ENCODE data around the gene SLC28A3.

Gene SLC28A3

DNA sequence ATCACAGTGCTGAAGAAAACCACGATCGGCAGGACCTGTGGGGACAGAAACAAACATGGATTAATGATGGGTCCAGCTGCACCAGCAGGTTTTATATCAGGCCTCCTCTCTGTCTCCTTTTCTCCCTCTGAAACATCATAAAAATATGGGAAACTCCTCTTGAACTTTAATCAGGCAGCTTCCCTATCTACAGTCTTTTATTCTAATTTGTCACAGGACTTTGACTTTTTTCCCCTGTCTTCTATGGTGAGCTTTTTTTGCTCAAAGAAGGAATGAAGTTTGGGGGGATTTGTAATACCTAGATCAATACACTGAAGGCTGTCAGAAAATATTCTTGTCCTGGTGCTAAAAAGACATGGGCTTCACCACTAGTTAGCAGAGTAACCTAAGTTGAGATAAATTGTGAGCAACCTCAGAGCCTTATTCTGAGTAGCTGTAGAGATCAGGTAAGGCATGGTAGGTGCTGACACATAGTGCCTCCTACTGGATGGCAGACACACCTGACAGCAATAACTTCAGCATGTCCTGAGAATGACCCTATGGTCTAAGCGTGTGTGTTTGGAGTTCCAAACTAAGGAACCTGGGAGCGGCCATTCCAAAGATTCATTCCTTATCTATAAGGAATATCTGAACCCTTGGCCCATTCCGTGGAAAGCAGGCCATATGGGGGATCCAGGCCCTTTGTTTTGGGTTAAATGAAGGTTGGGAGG is 46.2 kb downstream of the SLC28A3 start:
- DNase-seq: no peak

DNA sequence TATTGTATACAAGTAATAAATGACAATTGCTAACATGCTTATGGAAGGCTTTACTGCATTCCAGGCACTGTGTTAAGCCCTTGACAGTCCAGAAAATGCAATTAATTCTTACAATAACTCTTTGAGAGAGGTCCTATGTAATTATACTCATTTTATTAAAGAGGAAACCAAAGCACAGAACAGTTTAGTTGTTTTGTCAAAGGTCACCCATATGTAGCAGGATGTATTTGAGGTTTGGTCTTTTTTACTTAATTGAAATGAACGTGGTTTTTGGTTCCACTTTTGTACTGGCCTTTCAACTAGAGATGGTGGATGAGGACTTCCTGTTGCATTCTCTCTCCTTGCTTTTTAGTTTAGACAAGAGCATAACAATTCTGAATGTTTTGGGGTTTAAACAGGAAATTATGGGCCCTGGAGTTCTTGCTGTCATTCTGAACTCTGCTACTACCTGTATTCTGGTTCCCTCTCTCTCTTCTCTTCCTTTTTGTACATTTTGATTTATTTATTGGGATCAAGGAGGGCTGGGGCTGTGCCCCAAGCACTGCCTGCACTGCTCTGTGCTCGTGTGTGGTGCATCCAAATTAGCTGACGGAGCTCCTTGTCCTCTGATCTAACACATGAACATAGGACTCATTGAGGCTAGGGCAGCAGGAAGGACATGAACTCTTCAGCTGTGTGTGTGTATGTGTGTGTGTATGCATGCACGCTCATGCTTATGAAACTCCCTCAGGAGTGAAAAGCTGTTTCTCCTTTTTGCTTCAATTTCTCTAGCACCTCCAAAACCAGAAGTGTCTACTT is 47.4 kb downstream of the SLC28A3 start:
- DNase-seq: no peak

DNA sequence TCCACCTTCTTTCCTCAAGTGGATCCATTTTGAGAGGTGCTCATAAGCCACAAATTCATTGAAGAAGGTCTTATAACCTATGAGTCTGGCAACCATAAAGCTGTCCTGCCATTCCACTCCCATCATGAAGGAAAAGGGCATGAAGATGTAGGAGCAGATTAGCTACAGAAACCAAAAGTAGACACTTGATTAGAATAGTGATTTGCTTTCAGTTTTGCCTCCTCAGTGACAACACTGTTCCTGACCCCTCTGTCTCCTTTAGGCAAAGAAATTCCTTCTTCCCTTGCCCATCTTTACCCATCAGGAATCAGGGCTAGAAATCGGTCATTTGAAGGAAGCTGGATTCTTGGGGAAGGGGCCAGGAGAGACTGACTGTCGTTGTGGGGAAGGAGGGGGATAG is 55.2 kb downstream of the SLC28A3 start:
- DNase-seq: no peak

DNA sequence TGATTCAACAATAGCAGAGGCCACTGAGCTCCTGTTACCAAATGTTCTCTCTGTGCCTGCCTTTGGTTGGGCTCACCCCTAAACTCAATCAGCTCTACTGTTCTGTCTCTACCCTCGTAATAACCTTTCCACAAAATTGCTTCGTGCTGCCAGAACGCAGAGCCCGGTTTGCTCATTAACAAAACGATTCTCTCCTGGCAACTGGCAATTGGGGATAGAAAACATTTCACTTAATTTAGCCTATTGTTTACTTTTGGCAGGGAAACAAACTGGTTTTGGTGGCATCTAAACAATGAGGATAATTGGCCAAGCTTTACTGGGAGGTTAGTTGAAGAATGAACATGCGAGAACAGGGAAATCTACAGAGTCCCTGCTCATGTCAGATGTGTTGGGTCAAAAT is 56.6 kb downstream of the SLC28A3 start:
- no peak for DNase-seq

DNA sequence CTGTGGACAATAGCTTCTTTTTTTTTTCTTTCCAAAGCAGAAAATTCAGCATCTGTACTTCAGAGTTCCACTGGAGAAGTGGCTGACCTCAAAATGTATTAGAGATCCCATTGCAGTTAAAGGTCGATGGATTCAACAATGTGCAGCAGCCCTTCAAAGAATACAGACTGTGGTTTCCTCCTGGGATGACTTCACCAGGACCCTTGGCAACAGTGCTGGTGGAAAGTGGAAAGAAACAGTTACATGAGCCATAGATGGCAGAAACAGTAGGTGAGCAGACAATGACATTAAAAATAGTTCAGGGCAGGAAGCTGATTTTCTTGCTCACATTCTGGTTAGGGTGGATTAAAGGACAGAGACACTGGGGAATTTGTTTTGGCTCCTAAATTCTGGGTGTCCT is 62.4 kb downstream of the SLC28A3 start:
- no peak for DNase-seq

DNA sequence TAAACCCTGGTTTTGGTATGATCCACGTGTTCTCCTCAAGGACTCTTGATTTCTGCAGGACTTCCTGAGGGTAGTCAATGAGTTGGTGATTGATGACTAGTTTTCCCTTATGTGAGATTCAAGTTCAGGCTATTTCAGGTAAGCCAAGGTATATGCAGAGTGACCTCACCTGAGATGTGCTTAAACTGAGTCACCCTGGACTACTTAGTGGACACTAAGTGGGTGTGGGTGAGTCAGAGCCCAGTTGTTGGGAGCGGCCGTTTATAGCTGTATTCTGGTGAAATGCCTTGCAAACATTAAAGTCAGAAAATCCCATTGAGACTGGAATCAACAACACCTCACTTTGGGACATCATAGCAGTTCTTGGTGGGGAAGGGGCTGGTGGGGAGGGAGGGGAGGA is 62.9 kb downstream of the SLC28A3 start:
- no peak for DNase-seq

DNA sequence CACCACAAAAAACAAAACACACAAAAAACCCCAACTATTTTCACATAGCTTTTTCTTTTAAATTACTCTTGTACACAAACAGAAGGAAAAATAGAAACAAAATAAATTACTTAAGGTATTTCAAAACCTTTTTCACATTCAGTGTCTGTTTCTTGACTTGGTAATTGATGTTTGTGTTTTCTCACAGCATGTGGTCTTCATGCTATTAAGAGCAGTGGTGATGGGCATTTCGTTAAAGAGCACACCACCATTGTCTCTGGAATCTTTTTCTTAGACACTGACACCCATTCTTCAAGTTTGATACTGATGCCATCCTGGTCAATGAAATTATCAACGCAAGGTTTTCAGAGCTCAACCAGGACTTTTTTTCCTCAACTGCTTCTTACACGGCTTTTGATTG is 63.8 kb downstream of the SLC28A3 start:
- no peak for DNase-seq

DNA sequence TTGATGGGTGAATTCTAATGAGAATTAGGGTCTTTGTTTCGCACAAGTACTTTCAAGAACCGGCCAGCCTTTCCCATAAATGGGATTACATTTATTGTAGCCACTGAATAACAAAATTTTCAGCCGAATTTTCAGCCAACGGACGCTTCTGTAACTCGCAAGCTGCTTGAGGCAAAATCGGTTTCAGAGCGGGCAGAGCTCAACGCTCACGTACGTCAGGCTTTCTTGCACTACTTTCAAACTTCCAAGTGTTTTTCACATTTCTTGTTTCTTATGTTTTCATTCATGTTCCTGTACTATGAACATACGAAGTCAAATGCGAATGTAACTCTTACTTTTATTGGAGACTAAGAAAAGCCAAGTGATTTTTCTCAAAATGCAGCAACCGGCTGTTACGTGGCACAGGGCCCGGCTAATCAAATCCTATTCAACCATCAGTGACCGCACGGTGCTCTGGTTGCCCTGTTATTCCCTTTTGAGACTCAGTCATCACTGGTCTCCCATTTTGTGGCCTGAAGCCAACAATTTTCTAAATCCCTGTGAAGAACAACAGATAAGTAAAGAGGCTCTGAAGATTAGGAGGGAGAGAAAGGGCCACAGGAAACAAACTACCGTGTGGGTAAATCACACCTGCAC is 68.5 kb downstream of the SLC28A3 start:
- DNase-seq: no peak

DNA sequence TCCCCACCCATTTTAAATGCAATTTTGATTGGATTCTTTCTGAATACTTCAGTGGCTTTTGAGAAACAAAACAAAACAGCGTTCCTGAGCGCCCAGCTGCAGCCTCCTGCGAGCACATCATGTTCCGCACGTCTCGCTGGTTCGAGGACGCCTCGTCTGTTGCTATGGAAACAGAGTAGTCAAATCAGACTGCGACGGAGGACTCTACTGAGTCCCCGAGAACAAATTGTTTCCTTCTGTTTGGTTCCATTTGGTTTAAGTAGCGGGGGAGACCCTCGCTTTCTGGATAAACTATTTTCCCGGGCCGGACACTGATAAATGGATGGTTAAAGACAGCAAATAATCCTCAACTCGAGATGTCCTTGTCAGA is 69.0 kb downstream of the SLC28A3 start:
- DNase-seq: peak; percentile 25

DNA sequence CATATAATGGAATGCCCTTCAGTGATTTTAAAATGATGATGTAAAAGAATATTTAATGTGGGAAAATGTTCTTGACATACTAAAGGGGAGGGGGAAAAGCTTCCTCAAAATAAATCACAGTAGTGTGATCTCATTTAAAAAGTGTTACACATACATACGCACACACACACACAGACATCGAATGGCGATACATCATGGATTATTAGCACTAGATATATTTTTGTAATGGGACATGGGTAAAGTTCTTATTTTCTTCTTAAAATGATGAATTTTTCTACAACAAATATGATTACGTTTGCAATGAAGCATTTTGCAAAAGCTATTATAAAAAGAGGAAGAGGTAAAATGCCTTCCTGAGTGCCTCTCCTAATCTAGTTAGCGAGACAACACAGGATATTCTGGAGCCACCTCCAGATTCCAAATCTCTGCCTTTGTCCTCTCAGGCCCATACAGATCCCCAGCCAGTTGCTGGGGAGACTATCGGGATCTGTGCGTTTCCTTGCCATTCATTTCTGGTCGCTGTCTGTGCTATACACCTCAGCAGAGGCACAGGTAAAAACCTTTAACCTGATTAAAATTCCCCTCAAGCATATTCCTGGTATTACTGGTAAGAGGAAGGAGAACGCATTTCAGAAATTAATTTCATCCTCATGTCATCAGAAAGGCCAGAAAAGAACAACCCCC is 69.6 kb downstream of the SLC28A3 start:
- DNase-seq: no peak

DNA sequence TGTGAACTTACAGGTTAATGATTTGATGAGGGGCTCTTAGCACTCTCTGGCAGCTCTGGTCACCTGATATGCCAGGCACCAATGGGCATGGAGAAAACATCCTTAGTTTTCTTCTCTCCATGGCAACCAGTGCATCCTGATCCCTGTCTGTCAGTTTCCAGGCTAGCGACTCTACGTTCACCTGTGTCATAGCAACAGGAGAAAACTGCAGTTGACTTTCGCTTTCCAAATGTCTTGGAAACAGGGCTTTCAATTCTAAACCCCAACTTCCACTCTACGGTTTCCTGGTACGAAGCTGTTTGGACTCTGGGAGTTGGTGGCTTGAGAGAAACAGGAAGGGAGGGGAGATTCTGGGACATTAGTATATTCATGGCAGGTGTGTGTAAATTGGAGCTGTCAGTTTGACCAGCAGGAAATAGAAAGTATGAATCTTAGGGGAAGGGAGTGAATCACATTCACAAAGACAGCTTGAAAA is 74.4 kb downstream of the SLC28A3 start:
- peak; percentile 44 for DNase-seq

DNA sequence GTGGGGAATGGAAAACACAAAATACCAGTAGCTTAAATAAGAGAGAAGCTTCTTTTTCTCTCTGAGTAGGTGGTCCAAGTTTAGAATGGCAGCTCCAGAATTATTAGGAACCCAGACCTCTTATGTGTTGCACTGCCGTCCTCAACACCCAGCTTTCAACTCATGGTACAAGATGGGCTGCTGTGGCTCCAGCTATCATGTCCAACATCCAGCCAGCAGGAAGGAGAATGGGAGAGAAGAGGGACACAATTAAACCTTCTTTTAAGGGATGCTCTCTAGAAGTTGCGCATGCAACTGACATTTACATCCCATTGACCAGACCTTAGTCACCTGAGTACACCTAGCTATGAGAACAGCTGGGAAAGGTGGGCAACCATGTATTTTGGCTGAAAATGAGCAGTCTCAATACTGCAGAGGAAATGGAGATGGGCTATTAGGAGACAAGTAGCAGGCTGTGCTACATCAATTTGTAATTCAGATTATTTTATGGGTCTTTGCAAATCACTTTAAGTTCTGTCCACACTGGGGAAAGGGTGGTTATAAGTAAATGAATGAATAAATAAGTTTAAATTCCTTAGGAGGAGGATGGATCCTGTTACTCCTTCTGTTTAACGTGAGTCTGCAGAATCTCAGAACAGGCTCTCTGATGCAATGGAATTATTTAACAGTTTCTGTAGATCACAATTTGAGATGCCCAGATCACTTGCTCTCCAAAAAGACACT is 76.1 kb downstream of the SLC28A3 start:
- no peak for DNase-seq

DNA sequence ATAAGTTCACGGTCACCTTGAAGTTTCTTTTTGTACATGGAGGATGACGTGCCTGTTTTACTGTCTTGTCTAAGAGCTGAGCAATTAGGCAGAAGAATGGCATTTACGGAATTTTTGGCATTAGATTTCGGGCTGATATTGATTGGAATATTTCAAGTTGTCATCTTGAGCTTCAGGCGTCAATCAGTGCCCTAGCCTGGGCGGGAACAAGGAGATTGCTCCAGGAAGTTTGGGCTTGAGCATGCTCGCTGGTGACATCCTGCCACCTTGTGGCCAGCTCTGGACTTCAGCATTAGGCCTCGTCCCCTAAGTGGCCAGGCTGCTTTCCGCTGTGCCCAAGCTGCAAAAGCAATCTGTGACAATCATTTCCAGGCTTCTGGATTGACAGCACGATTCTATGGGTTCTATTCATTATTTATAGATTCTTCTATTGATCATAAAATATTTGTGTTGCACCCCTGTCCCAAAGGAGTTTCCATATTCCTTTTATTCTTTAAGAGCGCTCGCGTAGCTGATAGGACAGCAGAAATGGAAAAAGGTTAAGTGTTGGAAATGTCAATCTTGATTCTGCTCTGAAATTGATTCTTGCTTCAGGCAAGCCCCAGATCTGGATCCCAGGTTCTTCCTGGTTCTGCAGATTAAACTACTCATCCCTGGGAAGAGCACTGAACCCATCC is 79.3 kb downstream of the SLC28A3 start:
- DNase-seq: peak; percentile 57

DNA sequence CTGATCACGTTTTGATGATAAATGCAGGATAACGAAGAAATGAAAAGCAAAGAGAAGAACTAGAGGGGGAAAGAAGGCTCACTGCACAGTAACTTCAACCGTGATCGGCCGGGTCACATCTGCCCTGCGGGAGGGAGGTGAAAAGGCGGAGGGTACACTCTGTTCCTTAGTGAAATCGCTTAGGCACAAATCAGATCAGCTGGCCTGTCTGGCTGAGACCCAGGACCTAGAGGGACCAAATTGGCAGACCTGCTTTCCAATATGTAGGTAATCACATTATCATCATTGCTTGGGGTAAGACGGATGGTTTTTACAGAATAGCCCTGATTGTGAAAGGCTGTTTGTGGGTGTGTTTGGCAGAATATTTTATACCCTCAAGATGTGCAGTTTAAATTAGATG is 82.2 kb downstream of the SLC28A3 start:
- no peak for DNase-seq

DNA sequence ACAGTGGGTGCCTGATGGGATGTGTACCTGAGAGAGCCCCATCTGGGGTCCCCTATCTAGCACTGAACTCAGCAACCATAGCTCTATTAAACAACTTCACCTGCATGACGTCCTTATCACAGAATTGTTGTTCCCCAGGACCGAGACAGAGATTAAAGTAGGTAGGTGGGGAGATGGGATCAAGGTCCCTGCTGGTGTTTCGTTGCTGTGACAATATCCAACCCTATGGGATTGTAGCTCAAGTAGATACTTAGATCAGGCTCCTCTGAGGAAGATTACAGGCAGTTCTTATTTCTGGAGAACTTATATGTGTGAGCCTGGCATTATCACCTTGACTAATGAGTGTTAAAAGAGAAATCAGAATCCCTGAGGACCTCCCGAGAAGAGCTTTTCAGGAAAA is 84.9 kb downstream of the SLC28A3 start:
- no peak for DNase-seq

DNA sequence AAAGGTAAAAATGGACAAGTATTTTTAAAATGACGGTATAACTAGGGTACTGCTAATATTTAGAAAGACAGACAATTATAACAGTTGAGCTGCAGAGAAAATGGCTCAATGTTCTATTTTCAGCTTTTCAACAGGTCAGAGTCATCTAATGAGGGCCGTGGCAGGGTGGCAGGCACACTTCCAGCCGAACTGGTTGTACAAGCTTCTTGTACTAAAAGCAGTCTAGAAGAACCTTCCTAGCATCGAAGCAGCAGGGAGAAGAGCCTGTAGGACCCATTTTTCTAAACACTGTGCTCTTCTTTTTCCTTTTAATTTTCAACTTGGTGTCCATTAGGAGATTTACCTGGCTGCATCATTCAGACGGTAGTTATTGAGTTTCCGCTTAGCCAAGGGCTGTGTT is 85.6 kb downstream of the SLC28A3 start:
- no peak for DNase-seq

DNA sequence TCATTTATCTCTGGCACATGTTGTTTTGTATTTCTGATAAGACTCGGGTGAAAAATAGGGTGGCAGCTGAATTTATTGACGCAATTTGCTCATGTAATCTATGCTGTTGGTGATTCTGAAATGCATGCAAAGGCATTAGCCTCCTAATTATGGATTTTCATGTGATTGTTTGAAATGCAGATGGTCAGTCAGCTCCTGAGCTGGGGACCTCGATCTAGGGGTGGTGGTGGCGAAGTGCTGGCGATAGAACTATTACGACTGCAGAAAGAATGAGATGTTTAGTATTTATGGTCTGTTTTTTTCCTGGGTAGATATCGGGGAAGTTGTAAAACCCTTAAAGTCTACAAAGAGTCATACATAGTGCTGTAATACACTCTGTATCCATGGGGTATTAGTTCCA is 88.6 kb downstream of the SLC28A3 start:
- no peak for DNase-seq

DNA sequence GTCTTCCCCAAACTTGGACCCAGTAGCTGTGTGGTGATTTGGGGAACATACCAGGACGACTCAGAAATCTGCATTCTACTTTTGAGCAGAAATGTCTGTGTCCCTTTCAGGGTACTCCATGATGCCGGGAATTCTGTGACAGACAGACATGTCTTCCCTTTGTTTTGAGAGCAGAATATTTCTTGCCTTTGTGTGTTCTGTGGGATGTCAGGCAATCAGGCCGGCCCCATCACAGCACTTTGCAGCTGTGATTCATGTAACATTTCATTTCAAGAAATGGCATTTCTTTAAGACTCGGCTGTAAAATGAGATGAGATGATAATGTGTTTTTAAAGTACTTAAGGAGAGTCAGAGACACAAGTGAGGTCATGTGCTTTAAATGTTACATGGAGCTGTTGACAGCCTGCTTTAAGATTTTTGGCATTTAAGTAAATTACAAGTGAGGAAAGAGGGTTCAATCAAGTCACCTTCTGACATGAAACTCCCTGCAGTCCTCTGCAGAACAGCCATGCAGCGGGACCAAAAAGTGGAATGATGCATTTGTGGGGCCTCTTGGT is 98.7 kb downstream of the SLC28A3 start:
- no peak for DNase-seq

DNA sequence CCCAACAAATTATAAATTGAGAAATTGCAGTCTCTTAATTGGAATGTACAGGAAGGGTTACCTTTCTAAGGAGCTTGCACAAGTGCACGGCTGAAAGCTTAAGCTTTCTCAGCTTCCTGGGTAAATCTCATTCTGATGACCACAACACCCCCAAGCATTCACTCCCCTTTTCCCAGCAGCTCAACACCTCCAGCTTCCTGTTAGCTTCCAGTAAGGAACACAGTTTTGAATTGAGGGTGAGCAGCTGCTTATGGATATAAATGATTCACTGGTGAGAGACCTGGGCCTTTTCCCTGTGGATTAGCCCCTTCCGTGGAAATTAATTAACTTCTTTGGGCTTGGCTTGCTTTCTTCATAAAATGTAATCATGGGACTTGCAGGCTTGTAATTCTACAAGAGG is 101.2 kb downstream of the SLC28A3 start:
- no peak for DNase-seq

DNA sequence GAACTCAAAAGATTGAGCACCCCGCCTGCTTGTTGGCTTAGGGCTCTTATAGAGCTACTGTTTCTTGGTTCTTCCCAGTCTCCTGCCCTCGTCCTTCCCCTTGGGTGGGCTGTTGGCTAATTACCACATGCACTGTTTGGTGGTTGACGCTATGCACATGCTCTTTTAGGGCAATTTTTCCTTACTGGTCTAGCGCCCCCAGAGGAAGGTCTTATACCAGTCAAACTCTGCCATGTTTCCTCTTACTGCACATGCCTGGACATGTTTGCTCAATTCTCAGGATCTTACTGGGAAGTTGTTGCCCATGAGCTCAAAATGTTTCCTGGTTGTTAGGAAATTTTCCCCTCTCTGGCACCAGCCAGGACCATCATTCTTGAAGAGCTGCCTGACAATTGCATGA is 101.9 kb downstream of the SLC28A3 start:
- no peak for DNase-seq

DNA sequence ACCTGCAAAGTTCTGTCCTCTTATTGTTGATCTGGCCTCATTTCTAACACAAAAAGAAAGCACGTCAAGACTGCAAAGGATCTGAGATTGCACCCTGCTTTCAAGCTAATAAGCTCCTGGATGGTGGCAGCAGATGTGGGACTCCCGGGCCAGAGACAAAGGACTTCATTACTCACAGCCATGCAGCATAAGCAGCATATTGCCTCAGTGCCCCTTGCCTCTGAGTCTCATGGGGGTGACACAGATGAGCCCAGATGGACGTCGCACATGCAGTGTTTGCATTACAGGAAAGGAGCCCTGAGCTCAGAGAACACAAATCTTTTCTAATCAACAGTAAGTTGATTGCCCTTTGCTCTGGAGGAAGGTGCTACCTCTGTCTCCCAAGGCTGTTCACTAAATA is 105.0 kb downstream of the SLC28A3 start:
- no peak for DNase-seq

Data from NCI-H146 (cell line).